HG03558 (cell line): ENCODE data around the gene SPESP1.

Experiments
- ATAC-seq: cut with Tn5 transposase; IDR thresholded peaks from one replicate; pipeline ENCODE4 v1.9.1; 2021; ENCODE audit warnings: moderate number of reproducible peaks; ENCODE audit not compliant: unreplicated experiment; ENCODE audit errors: extremely low read depth

SPESP1 gene

GRCh38 chr15:68930268-68931022, at the start of gene SPESP1:
Gene SPESP1 (plus strand): TSS chr15:68930525. CDS start chr15:68930654, 129 bp downstream.
- no peak for ATAC-seq

GRCh38 chr15:68885070-68885469, 45.3 kb upstream of the SPESP1 start:
- no peak for ATAC-seq

- no peak for ATAC-seq
Measured at GRCh38 chr15:68887120-68887519, 43.2 kb upstream of the SPESP1 start.

- ATAC-seq: no peak
Measured at GRCh38 chr15:68887819-68888218, 42.5 kb upstream of the SPESP1 start.

GRCh38 chr15:68888419-68888818, 41.9 kb upstream of the SPESP1 start:
- ATAC-seq: no peak

GRCh38 chr15:68894208-68894607, 36.1 kb upstream of the SPESP1 start:
- no peak for ATAC-seq

- no peak for ATAC-seq
Measured at GRCh38 chr15:68896178-68896577, 34.1 kb upstream of the SPESP1 start.

GRCh38 chr15:68897016-68897415, 33.3 kb upstream of the SPESP1 start:
- ATAC-seq: no peak

- no peak for ATAC-seq
Measured at GRCh38 chr15:68900027-68900426, 30.3 kb upstream of the SPESP1 start.

GRCh38 chr15:68907396-68907923, 22.9 kb upstream of the SPESP1 start:
- ATAC-seq: no peak

GRCh38 chr15:68909601-68910100, 20.7 kb upstream of the SPESP1 start:
- no peak for ATAC-seq

GRCh38 chr15:68910341-68910740, 20.0 kb upstream of the SPESP1 start:
- ATAC-seq: no peak

GRCh38 chr15:68910816-68911215, 19.5 kb upstream of the SPESP1 start:
- no peak for ATAC-seq

GRCh38 chr15:68921926-68922325, 8.4 kb upstream of the SPESP1 start:
- ATAC-seq: no peak

GRCh38 chr15:68924866-68925560, 5.3 kb upstream of the SPESP1 start:
- ATAC-seq: no peak

- no peak for ATAC-seq
Measured at GRCh38 chr15:68933001-68933400, 2.7 kb downstream of the SPESP1 start.

- ATAC-seq: no peak
Measured at GRCh38 chr15:68934341-68934740, 4.0 kb downstream of the SPESP1 start.

GRCh38 chr15:68935400-68935937, 5.1 kb downstream of the SPESP1 start:
- no peak for ATAC-seq

GRCh38 chr15:68939501-68939900, 9.2 kb downstream of the SPESP1 start:
- no peak for ATAC-seq

GRCh38 chr15:68951813-68952212, 21.5 kb downstream of the SPESP1 start:
- ATAC-seq: no peak

- no peak for ATAC-seq
Measured at GRCh38 chr15:68957696-68958095, 27.4 kb downstream of the SPESP1 start.
